NCI-H69 (cell line): ENCODE measurements around the gene SPINK8.
"Not testable (repeated sequence)": the region's sequence is repeated elsewhere in the genome, so short reads cannot be mapped to it uniquely, and the experiment has no call there.

Experiments used
- DNase-seq: peaks from one replicate; lab custom pipeline; 2025; lab: John Stamatoyannopoulos, UW

SPINK8 gene

GRCh38 chr3:48276911-48277641 is 56.4 kb downstream of the SPINK8 start:
- DNase-seq, result no peak

GRCh38 chr3:48275287-48276027 is 58.0 kb downstream of the SPINK8 start:
- DNase-seq, result no peak

- peak; percentile 0 for DNase-seq
Measured at GRCh38 chr3:48274452-48274851, 59.0 kb downstream of the SPINK8 start.

- DNase-seq, result peak; percentile 64
Measured at GRCh38 chr3:48273594-48274211, 59.8 kb downstream of the SPINK8 start.

GRCh38 chr3:48271763-48272498 is 61.5 kb downstream of the SPINK8 start:
- DNase-seq, result no peak

GRCh38 chr3:48271223-48271622 is 62.2 kb downstream of the SPINK8 start:
- not testable (repeated sequence) for DNase-seq

GRCh38 chr3:48270306-48270705 is 63.2 kb downstream of the SPINK8 start:
- peak; percentile 2 for DNase-seq

GRCh38 chr3:48269592-48269991 is 63.9 kb downstream of the SPINK8 start:
- no peak for DNase-seq

- no peak for DNase-seq
Measured at GRCh38 chr3:48268936-48269561, 64.4 kb downstream of the SPINK8 start.

GRCh38 chr3:48268381-48268935 is 65.0 kb downstream of the SPINK8 start:
- DNase-seq, result peak; percentile 82

GRCh38 chr3:48267782-48268181 is 65.7 kb downstream of the SPINK8 start:
- no peak for DNase-seq

GRCh38 chr3:48258530-48258929 is 74.9 kb downstream of the SPINK8 start:
- no peak for DNase-seq
